ENCODE data around the gene MAP3K6.

DNA sequence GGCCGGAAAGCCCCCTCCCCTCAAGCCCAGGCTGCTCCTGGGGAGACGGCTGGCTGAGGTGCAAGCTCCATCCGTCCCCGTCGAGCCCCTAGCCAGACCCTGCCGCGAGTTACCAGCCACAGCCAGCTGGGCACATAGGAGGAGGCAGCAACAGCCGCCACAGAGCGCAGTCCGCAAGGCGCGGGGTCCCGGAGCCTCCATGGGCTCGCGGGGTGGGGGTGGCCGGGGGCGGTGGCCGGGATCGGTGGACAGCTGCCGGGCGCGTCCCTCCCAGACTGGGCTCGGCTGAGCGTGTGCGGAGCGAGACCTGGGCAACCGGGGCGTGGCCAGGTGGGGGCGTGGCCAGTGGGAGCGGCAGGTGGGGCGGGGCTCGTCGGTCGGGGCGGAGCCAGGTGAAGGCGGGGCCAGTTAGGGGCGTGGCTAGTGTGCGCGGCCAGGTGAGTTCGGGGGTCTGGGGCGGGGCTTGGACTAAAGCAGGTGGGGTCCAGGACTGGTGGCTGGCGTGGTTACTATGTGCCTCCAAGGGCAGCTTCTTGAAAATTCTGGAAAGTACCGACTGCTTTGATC, 16.4 kb upstream of the MAP3K6 start, which contains the start of gene CD164L2:
- no peak for TF ChIP-seq POLR2A (IDR thresholded peaks at IDR 0.05; ENCODE audit: low read depth, low read length)
- TF ChIP-seq CTCF (IDR thresholded peaks at IDR 0.05; ENCODE audit: extremely low read depth in 1 of 2, insufficient read depth in 1 of 2, low read depth in 1 of 2, low read length in 2 of 2): no peak
- no peak for TF ChIP-seq POLR2AphosphoS5 (IDR thresholded peaks at IDR 0.05; ENCODE audit: insufficient read depth, low read depth, low read length)
- TF ChIP-seq FOS (IDR thresholded peaks at IDR 0.05; ENCODE audit: borderline replicate concordance, insufficient read depth, low read length): no peak
- TF ChIP-seq, protein P1, sequence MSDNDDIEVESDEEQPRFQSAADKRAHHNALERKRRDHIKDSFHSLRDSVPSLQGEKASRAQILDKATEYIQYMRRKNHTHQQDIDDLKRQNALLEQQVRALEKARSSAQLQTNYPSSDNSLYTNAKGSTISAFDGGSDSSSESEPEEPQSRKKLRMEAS (IDR thresholded peaks at IDR 0.05; ENCODE audit: insufficient read depth, insufficient read length): no peak
- TF ChIP-seq JUN (IDR thresholded peaks at IDR 0.05; ENCODE audit: borderline replicate concordance, insufficient read depth, insufficient read length, low read depth): no peak
- TF ChIP-seq MYC (IDR thresholded peaks at IDR 0.05; ENCODE audit: low read depth, low read length): no peak
- TF ChIP-seq GATA2 (IDR thresholded peaks at IDR 0.05; ENCODE audit: insufficient read depth, insufficient read length, low read depth, low read length): no peak
- TF ChIP-seq EZH2 (IDR thresholded peaks at IDR 0.05; ENCODE audit: borderline replicate concordance, low read depth, low read length, severe bottlenecking): no peak

Data from endothelial cell of umbilical vein (primary cell).